ENCODE results near the gene CEMIP2.
"Not testable (repeated sequence)": the region's sequence is repeated elsewhere in the genome, so short reads cannot be mapped to it uniquely, and the experiment has no call there.

- TF ChIP-seq XRCC5 (optimal IDR thresholded peaks at IDR 0.05; ENCODE audit: low read length); EP300 (IDR thresholded peaks at IDR 0.05; ENCODE audit: low read depth in 2 of 2, low read length in 2 of 2); EP300 (CRISPR knock-in tag; IDR thresholded peaks at IDR 0.05; ENCODE audit: borderline replicate concordance); KAT7 (CRISPR knock-in tag; IDR thresholded peaks at IDR 0.05; ENCODE audit: borderline replicate concordance); CTCF (CRISPR knock-in tag; IDR thresholded peaks at IDR 0.05); STAG1 (CRISPR knock-in tag; IDR thresholded peaks at IDR 0.05); ATF3 (CRISPR knock-in tag; IDR thresholded peaks at IDR 0.05); ARHGAP35 (CRISPR knock-in tag; IDR thresholded peaks at IDR 0.05; ENCODE audit: borderline replicate concordance); HMGXB4 (CRISPR knock-in tag; IDR thresholded peaks at IDR 0.05; ENCODE audit: borderline replicate concordance in 1 of 2, low read depth in 1 of 2); DPF2 (CRISPR knock-in tag; IDR thresholded peaks at IDR 0.05; ENCODE audit: borderline replicate concordance, low read depth); ZNF546 (CRISPR knock-in tag; conservative IDR thresholded peaks at IDR 0.05); CCAR2 (optimal IDR thresholded peaks at IDR 0.05; ENCODE audit: low read depth, low read length); RAD51 (IDR thresholded peaks at IDR 0.05; ENCODE audit: borderline replicate concordance); ETV5 (CRISPR knock-in tag; IDR thresholded peaks at IDR 0.05; ENCODE audit: borderline replicate concordance); ARNT (IDR thresholded peaks at IDR 0.05): not testable (repeated sequence)
Measured at GRCh38 chr9:71657276-71657675, 111.0 kb downstream of the CEMIP2 start.
